HG03565 (cell line): ENCODE measurements around the gene STOML1.
"Not testable (repeated sequence)": the region's sequence is repeated elsewhere in the genome, so short reads cannot be mapped to it uniquely, and the experiment has no call there.

Source experiments
- ATAC-seq: cut with Tn5 transposase; IDR thresholded peaks from one replicate; pipeline ENCODE4 v1.9.1; 2021; ENCODE audit warnings: mild to moderate bottlenecking, moderate library complexity; ENCODE audit not compliant: unreplicated experiment

STOML1 gene

DNA sequence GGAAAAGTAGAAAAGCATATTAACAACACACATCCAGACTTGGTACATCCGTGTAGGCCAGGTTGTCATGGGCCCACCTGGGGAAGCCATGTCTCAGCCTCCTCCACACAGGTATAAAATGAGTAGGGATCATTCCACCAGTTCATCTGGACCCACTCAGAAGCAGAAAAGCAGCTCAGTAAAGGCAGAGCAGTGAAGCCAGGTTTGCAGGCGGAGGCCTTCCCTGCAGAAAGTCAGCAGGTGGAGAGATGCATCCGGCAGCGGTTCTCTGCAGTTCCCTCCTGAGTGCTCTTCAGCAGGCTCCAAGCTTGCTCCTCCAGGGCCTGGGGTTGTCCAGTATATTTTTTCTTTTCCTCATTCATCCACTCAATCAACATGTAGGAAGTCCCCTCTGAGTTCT is 43.7 kb downstream of the STOML1 start:
- no peak for ATAC-seq

DNA sequence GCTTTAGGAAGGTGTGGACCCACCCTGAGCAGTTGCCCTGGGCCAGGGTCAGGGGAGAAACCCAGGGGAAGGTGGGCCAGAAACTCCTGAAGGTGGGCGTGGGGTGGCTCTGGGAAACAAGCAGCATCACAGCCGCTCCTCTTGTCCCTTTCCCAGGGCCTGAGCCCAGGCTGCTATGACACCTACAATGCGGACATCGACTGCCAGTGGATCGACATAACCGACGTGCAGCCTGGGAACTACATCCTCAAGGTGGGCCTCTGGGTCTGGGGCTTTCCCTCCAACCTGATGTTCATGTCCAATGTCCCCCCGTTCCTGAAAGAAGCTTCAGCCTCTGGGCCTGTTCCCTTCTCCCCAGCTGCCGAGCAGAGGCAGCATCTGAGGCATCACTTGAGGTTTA is 44.4 kb downstream of the STOML1 start:
- ATAC-seq: no peak

DNA sequence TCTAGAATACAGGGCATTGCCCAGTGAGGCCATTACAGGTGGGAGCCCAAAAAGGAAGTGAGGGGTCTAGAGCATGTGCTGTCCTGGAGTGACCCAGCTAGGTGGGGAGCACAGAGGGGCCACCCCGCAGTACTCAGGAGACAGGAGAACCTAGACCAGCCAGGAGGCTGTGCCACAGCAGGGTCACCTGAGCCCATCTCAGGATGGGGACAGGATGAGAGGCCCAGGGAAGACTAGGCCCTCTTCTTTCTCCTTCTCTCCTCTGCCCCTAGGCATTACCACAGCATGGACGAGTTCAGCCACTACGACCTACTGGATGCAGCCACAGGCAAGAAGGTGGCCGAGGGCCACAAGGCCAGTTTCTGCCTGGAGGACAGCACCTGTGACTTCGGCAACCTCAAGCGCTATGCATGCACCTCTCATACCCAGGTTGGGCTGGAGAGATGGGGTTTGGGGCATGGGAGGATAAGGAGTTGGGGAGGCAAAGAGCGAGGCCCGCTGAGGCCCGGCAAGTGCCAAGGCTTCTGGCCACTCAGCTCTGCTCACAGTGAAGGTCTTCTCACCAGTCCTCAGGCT is 45.2 kb downstream of the STOML1 start:
- no peak for ATAC-seq

DNA sequence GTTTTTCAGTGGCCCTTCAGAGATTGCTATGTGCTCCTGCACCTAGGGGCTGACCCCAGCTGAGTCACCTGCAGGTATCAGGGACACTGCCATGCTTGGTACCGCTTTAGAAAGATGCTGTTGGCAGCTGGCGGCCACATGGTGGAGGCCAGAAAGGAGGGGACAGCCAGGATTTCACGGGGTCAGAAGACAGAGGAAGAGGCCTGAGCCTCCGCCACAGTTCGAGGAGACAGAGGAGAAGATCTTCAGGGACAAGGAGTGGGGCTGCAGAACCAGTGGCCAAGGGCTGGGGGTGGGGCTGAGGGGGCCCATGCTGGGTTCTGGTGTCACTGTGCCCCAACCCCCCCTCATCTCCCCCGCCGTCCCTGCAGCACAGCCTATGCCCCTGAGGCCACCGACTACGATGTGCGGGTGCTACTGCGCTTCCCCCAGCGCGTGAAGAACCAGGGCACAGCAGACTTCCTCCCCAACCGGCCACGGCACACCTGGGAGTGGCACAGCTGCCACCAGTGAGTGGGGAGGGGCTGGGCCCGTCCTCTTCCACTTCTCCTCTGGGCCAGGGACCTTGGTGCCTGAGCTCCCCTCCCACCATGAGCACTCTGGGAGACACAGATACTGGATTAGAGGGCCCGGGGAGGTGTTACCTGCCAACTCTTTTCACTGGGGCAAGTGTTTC is 45.9 kb downstream of the STOML1 start:
- ATAC-seq: no peak

DNA sequence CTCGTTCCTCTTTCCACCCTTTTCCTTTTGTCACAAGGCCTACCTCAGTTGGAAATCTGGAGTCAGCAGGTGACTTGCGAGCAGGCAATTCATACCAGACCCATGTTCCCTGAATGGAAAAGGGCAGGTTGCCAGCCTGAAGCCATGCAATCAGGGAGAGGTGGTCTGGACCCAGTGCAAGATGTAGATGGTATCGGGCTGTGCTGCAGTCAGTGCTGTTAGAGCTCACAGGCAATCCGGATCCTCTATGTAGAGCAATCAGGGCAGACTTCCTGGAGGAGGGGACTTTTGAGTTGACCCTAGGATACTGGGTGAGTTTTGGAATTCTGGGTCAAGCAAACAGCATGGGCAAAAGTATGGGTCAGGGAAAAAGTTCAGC is 47.0 kb downstream of the STOML1 start:
- no peak for ATAC-seq

DNA sequence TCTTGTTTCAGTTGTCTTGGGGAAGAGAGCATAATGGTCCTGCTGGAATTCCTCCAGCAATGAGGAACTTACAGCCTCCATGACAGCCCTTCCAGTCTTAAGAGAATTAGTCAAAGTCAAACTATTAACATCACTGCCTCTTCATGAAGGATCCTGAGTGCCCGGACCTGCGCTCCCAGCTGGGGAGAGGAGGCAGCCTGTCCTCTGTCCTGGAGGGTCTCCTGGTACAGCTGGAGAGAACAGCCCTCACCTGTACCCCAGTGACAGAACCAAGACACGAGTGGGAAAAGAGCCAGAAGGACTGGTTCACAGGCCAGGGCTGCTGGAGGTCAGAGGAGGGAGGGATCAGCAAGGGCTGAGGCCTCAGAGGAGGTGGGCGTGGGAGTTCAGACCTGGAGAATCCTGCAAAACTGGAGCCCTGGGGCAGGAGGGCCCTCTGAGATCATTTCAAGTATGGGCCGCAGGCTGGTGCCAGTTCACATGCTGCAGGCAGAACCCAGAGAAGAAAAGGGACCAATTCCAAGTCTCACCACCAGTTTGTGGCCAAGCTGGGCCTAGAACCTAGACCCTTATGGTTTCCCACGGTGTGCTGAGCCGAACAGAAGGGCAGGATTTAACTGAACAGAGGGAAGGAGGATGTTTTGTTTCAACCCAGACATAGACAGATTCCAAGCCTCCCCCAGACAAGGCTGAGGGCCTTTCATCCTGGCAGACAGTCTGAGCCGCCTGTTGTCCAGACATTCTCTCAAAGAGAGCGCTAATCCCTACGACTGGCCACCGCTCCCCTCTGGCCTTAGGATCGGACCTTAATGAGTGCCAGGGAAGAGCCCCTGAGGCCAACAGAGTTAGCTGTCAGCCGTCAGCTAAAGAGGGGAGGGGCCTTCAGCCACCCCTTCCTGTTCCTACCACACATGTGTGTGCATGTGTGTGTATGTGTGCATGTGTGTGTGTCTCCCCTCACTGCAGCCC is 47.6 kb downstream of the STOML1 start:
- ATAC-seq: no peak

DNA sequence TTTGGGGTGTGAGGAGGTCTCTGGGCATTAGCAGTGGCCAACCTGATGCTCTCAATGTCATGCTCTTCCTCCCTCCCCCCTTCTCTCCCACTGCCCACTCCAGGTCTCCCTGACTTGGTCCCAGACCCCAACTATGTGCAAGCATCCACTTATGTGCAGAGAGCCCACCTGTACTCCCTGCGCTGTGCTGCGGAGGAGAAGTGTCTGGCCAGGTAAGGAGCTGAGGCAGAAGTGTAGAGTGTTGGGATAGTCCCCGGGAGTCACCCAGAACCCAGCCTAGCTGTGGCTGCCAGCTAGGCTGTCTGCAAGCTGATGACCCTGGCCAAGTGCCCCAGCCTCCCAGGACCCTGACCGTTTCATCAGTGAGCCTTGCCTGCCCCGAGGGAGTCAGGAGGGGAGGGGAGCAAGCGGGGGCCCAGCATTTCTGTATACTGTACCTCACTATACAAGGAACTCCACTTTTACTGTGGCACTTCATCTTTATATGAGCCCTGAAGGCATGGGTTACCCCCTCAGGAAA is 49.3 kb downstream of the STOML1 start:
- no peak for ATAC-seq

DNA sequence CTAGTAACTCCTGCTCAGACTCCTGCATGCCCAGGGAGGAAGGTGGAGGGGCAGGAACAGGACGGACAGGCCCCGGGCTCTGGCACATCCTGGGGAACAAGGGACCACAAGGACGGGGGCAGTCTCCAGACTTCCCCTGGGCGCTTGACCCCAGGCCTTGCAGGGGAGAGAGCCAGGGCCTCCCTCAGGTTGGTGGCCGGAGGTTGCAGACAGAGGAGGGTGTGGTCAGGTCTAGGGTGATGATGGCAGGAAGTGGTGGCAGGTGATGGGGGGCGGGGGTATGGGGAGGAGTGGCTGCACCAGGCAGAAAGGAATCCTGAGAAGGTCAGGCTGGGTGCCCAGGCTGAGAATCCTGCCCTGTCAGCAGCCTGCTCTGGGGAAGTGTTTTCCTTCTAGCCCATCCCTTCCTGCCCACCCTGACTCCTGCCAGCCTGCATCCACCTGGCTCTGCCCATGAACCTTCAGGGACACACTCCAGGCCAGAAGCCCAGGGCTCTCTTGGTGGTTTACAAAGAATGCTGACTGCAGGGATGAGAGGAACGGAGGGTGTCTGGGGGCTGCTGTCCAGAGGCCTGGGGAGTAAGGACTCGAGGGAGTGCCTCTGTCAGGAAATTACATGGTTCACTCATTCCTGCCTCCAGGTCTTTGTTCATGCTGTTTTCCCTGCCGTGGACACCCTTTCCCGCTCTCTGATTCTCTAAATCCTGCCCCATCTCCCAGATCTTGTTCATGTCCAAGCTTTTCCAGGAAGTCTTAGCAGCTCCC is 50.0 kb downstream of the STOML1 start:
- no peak for ATAC-seq

DNA sequence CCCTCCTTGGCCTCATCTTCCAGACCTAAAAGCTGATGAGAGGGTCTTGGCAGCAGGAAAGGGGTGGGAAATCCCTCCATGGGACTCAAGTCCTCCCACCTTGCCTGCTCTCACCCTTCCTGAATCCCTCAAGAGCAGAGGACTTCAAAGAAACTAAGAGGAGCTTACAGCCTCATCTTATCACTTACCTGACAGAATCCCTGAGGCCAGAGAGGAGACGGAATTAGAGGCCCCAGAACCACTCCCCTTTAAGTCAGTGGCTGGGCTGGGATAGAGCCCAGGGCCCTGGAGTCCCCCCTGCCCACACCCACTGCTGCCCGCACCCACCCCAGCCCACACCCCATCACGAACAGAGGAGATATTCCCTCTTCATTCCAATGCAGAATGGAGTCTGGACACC is 50.6 kb downstream of the STOML1 start:
- ATAC-seq: no peak

DNA sequence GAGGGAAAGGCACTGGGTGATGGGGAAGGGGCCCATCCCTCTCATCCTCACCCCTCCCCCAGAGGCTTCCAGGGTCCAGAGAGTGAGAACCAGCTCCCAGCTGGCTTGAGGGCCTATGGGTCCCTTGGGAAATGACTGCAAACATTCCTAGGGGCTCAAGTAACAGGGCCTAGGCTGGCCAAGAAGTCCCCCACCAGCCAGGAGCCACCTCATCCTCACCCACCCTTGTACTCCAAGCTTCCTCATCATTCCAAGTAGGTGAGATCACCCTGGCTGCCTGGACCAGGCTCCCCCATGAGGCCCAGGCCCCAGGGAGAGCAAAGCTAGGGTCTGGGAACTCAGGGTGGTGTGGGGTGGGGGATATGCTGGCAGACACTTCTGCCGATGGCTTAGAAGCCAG is 51.1 kb downstream of the STOML1 start:
- no peak for ATAC-seq

DNA sequence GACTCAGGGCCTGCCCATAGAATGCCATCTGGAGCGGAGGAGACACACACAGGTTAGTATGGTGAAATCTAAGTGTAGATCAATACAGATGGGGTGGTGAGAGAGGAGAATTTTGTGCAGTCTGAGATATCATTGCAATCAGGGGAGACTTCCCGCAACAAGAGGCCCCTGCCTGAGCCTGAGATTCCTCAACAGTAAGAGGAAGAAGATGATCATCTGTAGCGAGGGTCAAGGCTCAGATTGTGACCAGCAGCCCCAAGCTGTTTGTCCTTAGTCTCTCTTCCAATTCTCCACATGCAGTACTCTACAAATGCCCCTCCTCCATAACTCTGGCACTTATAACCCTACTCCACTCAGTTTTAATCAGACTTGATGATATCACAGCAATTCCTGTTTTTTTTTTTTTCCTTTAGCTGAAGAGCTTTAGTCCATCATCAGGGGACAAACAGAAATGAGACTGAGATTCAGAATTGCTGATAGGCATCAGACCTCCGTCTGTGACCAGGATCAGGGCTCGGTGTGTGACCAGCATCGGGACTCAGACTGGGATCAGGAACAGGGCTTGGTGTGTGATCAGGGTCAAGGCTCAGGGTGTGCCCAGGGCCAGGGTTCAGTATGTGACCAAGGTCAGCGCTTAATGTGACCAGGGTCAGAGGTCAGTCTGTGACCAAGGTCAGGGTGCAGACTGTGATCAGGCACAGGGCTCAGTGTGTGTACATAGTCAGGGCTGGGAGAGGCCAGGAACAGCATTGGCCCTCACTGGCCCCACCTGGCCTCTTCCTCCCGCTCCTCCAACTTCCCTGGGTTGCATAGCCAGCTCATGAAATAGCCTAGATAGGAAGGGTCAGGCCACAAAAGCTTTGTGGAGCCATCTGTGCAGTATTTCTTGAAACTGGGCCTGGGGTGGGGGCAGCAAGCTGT is 51.8 kb downstream of the STOML1 start:
- ATAC-seq: no peak

DNA sequence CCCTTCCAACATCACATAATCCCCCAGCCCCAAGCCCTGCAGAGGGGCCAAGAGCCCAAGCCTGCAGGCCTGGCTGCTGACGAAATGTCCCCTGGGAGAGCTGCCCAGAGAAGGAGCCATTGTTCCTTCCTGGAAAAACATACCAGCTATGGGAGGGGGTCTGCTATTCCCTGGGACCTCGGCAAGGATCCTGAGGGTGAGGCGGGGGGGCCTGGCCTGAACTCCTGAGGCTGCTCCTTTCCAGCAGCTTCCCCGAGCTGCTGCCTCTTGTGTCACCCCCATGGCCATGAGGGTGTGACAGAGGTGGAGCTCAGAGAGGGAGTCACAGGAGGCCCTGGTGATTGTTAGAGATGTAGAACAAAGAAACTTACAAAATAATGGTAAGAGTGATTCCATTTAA is 53.0 kb downstream of the STOML1 start:
- no peak for ATAC-seq

DNA sequence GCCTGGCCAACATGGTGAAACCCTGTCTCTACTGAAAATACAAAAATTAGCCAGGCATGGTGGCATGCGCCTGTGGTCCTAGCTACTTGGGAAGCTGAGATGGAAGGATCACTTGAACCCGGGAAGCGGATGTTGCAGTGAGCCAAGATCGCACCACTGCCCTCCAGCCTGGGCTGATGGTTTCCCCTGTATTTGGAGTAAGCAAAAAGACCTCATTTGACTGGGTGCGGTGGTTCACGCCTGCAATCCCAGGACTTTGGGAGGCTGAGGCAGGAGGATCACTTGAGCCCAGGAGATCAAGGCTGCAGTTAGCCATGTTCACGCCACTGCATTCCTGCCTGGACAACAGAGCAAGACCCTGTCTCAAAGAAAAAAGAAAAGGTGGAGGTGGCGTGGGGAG is 53.6 kb downstream of the STOML1 start:
- not testable (repeated sequence) for ATAC-seq

DNA sequence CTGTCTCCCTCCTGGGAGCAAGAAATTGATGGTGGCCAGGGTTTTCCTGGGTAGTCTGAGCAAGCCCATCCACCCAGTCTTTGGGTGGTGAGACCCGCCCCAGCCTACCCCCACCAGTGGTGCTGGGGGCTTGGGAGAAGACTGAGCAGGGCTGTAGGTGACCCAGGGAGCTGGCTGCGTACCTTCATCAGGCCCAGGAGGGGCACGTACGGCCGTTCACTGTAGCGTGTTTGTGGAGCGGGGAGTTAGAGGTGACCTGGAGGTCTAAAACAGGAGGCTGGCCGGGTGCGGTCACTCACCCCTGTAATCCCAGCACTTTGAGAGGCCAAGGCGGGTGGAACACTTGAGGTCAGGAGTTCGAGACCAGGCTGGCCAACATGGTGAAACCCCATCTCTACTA is 54.4 kb downstream of the STOML1 start:
- ATAC-seq: no peak

DNA sequence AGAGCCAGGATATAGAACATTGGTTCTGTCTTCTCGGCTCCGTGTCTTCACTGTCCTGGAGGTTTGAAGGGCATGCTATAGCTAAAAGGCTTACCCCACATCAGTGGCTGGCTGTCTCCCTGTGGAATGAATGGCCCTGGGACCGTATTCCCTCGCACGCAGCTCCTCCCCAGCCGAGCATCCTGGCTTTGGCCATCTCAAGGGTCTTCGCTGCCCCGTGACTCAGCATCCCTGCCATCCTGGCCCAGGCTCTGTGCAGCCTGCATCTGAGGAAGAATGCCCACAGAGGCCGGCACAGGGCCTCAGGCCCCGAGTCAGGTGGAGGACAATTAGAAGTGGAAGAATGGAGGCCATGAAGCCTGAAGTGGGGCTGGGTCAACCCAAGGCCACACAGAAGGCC is 54.8 kb downstream of the STOML1 start:
- no peak for ATAC-seq

DNA sequence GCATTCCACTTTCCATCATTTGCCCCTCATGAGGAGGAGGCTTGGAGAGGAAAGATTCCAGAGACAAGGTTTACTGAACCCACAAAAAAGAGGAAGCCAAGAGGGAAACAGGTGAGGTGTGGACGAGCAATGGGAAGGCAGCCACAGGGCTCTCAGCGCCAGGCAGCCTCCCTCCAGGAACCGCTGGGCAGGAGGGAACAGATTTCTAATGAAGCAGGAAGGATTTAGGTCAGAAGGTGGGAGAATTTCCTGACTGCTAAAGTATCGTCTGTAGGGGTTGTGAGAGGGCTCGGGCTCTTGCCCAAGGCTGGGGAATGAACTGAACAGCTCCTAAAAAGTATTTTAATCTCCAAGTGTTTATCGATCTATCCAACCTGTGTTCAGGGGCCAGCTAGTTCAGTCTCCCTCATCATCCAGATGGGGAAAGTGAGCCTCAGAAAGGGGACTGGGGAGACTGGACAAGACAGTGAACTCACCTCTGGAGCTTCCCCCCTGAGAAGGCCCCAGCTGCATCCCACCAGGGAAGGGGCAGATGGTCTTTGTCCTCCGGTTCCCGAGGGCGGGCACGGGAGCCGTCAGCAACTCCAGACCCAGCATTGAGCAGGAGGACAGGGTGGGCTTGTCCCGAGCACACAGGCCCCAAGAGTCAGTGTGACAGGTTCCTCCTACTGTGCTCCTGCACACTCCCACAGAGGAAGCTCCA is 55.4 kb downstream of the STOML1 start:
- no peak for ATAC-seq

DNA sequence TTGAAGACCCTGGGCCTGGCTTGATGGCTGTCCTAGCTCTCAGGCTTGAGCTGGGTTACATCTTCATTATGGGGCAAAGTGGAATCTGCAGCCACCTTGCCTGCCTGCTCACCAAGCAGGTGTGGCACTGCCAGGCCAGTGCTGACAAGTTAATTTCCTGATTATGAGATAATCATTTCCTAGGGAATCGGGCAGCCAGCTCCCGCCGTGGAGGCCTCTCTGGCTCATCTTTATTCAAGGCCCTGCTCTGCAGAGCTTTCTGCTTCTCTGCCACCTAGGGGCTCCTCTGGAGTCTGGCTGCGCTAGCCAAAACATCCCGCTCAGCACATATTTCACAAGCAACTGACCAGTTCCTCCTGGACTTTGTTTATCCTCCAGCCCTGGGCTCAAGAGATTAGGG is 55.9 kb downstream of the STOML1 start:
- no peak for ATAC-seq

DNA sequence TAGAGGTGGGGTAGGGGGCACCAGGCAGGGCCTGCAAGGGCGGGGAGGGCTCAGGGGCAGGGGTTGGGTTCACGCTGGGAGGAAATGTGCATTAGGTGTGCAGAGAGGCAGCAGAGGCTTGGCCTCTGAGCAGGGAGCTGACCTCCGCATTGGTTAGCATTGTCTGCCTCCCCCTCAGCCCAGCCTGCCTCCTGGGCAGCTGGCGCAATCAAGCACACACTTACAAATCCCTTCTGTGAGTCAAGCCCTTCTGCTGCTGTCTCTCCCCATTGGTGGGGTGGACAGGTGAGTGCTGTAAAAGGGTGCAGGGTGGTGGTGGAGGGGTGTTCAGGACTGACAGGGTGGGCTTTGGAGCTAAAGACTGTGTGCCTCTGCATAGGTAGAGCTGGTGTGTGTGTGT is 56.5 kb downstream of the STOML1 start:
- no peak for ATAC-seq

DNA sequence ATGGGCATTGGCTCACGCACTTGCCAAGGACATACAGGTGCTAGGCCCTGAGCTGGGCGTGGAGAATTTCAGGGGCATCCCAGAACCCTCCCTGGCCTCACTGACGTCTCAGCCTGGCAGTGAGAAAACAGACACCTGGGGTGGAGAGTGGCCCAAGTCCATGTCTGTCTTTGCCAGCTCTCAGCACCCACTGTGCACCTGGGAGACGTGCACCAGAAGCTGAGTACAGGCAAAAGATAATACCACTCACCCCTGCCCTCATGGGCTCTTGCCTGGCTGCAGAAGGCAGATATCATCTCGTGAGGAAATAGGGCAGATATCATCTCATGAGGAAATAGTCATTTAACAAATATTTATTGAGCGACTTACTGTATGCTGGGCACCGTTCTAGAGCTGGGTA is 57.8 kb downstream of the STOML1 start:
- ATAC-seq: no peak
